Coronary artery (tissue), 2 donors: ENCODE data around the gene PRKAG1.
A peak's percentile ranks its signal among the peaks of the same experiment; 100 is the strongest.

ENCODE experiments used
- DNase-seq: peaks from one replicate; pipeline ENCODE4 v3.0.0-alpha.2; 2017; ENCODE audit warnings: low spot score
- H3K27ac ChIP-seq, 2 donors: fragments of 200-600 bp; sonication (generic); one replicate each; pipeline ENCODE4 v1.5.1; 2016 to 2019
- H3K4me3 ChIP-seq: fragments of 200-600 bp; sonication (generic); 2 replicates; pipeline ENCODE4 v1.5.1; 2016; ENCODE audit warnings: mild to moderate bottlenecking, moderate library complexity
- CTCF ChIP-seq: fragments of 200-600 bp; sonication (generic); IDR thresholded peaks from one replicate; pipeline ENCODE4 v1.5.1; 2019; ENCODE audit warnings: antibody characterized with exemption

Gene PRKAG1

DNA sequence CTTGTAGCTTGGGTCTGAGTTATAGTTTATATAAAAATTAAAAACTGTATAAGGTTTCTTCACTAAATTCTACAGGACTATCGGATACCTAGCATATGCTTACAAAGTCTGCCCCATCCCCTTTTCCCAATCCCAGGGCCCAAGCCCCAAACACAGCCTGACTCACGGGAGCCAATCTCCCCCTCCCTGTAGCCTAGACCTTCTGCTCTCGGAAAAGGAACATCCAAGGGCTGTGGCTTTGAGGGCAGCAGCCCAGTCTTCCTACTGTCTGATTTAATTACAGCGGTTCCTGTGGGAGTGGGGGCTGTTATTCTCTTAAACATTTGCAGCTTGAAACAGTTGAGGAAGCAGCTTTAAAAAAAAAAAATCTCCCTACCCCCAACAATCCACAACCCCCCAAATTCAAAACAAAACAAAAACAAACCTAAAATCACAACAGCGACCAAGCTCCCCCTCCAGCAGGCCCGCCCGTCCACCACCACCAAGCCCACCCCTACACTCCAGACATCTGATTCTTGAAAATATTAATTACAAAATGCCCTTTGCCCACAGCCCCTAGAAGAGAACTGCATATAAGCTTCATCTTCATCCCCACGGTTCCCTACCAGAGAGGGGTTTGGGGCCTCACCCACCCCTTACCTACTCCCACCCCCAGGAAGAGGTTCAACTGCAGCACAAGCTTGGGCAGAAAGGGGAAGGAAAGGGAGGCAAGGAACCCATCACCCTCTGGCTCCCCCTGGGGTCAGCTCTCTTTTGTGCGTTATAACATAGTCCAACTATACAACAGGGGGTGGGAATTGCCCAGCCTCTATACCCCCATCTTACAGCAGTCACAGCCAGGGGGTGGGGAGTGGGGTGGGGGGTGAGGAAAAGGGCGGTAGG, 1.1 kb upstream of the PRKAG1 start:
- DNase-seq: peak; percentile 78
- H3K4me3 ChIP-seq: peak overlapping the region; percentile 82
- H3K27ac ChIP-seq: peak overlapping the region; percentile 90 to 94
- TF ChIP-seq CTCF: no peak

DNA sequence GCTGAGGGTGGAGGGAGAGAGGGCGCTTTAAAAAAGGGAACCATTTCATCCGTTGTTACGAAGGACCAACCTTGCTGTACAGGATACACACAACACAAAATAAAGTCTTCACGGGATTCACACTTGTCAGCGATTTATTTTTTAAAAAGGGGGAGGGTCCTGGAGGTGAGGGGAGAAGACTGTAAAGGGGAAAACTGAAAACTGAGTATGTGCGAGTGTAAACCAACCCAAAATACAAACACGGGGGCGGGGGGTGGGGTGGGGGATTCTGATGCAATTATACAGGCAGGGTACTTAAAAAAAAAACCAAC, 499 bp upstream of the PRKAG1 start:
- Histone ChIP-seq H3K4me3 (peak overlapping the region; percentile 82), H3K27ac (peak overlapping the region; percentile 90 to 94)
- no peak for DNase-seq
- TF ChIP-seq CTCF: no peak

GRCh38 chr12:49017891-49018260, 700 bp downstream of the PRKAG1 start:
- peak; percentile 78 for DNase-seq
- Histone ChIP-seq H3K27ac (peak overlapping the region; percentile 90 to 94), H3K4me3 (peak overlapping the region; percentile 82)
- no peak for TF ChIP-seq CTCF

DNA sequence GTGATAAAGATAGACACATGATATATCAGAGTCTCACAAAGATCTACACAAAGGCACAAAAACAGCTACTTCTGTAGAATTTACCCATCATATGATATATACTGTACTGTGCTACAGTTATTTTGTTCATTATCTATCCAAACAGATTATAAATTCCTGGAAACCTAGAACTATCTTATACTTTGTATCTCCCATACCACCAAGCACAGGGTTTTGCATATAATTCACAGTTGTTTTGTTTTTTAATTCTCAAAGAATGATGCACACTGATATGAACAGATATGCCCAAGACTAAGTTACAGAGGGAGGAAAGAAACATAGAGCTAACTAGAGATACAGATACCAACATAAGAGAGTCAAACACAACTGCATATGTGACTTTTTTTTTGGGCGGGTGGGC, 3.4 kb downstream of the PRKAG1 start:
- Histone ChIP-seq H3K4me3 (no peak overlapping the region), H3K27ac (no peak overlapping the region)
- no peak for DNase-seq
- no peak for TF ChIP-seq CTCF

DNA sequence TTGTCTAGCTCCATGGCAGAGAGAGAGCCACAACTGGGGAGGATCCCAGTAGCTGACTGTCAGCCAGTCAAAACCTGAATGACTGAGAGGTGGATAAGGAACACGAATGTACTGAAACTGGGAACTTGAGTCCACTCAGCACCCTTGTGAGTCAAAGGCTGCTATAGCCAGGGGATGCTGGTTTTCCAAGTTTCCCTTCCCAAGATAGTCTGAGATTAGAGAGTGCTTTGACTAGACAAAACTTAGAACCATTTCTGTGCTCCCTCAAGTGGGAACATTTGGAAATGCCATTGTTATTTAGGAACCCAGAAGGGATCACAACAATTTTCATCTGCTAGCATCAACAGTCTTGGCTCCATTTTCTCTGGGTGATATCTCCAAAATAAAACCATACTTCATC, 4.0 kb downstream of the PRKAG1 start:
- TF ChIP-seq CTCF: no peak
- no peak for DNase-seq
- no peak overlapping the region for H3K27ac ChIP-seq
- H3K4me3 ChIP-seq: no peak overlapping the region

GRCh38 chr12:49013428-49013827, 5.1 kb downstream of the PRKAG1 start:
- no peak overlapping the region for H3K27ac ChIP-seq
- DNase-seq: no peak
- H3K4me3 ChIP-seq: no peak overlapping the region
- no peak for TF ChIP-seq CTCF

DNA sequence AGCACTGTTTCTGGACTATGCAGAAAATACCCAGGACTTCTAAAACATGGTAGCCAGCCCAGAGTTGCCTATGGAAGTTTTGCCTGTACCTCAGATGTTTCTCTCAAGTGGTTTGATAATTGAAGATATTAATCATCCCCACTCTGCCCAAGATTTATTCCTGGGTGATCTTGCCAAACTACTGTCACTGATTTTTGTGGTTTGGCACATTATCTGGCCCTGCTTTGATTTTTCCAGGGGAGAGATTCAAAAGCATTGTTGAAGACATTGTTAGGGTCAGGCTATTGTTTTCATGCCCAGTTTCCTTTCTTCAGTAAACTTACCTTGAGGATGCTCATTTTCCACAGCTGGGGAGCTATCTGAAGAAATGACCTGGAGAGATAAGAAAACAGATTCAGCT, 5.8 kb downstream of the PRKAG1 start:
- H3K4me3 ChIP-seq: no peak overlapping the region
- H3K27ac ChIP-seq: no peak overlapping the region
- DNase-seq: no peak
- no peak for TF ChIP-seq CTCF
